H1 (cell line): Measurements from ENCODE around the gene UGT1A9.

Experiments
- BRCA1 ChIP-seq: IDR thresholded peaks from 2 replicates; pipeline ENCODE4 v1.6.1; 2012; ENCODE audit warnings: low read depth, low read length, improper control_type of control experiment
- EP300 ChIP-seq, 2 experiments: IDR thresholded peaks; 1 replicate in 1 of 2; 2 replicates in 1 of 2; pipeline ENCODE4 v1.6.1; 2011 to 2012; ENCODE audit warnings: low read depth in 2 of 2, low read length in 2 of 2, mild to moderate bottlenecking in 2 of 2, borderline replicate concordance in 1 of 2, inconsistent platforms in 1 of 2, moderate library complexity in 1 of 2
- EZH2 ChIP-seq: fragments of 200-600 bp; sonication (generic); IDR thresholded peaks from 2 replicates; pipeline ENCODE4 v1.7.1; 2012; ENCODE audit warnings: low read depth, mild to moderate bottlenecking, moderate library complexity, low read length, inconsistent platforms; ENCODE audit not compliant: severe bottlenecking
- JUN ChIP-seq: IDR thresholded peaks from 2 replicates; pipeline ENCODE4 v1.6.1; 2011; ENCODE audit warnings: low read depth, mild to moderate bottlenecking, improper control_type of control experiment, low read length
- POLR2A ChIP-seq, 2 experiments: IDR thresholded peaks; 1 replicate in 1 of 2; 2 replicates in 1 of 2; pipeline ENCODE4 v1.6.1; 2011; ENCODE audit warnings: low read depth in 2 of 2, low read length in 2 of 2, mild to moderate bottlenecking in 2 of 2; ENCODE audit errors: control extremely low read depth in 1 of 2
- RAD21 ChIP-seq, 2 experiments: IDR thresholded peaks in 1 of 2; conservative IDR thresholded peaks in 1 of 2; 2 replicates each; pipeline ENCODE4 v1.6.1; 2011; ENCODE audit warnings: low read depth in 2 of 2, low read length in 2 of 2, improper control_type of control experiment in 1 of 2, inconsistent platforms in 1 of 2, mild to moderate bottlenecking in 1 of 2, moderate library complexity in 1 of 2
- SAP30 ChIP-seq: fragments of 300-600 bp; sonication (generic); IDR thresholded peaks from 2 replicates; pipeline ENCODE4 v1.7.1; 2012; ENCODE audit warnings: low read length, moderate library complexity, mild to moderate bottlenecking, inconsistent platforms; ENCODE audit not compliant: insufficient read depth, insufficient replicate concordance
- TCF12 ChIP-seq: IDR thresholded peaks from 2 replicates; pipeline ENCODE4 v1.6.1; 2011; ENCODE audit warnings: low read depth, mild to moderate bottlenecking, low read length
- ZNF274 ChIP-seq: IDR thresholded peaks from 2 replicates; pipeline ENCODE4 v1.7.0; 2012; ENCODE audit warnings: low read length, borderline replicate concordance; ENCODE audit errors: extremely low read depth
- TF ChIP-seq, protein P1 (sequence below), 3 experiments: IDR thresholded peaks; 1 replicate in 2 of 3; 2 replicates in 1 of 3; pipeline versions ENCODE4 v1.5.1 to v1.6.1; 2011; ENCODE audit warnings: low read length in 3 of 3, mild to moderate bottlenecking in 3 of 3, inconsistent platforms in 2 of 3, low read depth in 1 of 3, moderate library complexity in 1 of 3; ENCODE audit not compliant: insufficient read depth in 1 of 3; ENCODE audit errors: control extremely low read depth in 1 of 3

GRCh38 chr2:233764761-233765160 is 93.1 kb downstream of the UGT1A9 start:
- TF ChIP-seq POLR2A (IDR thresholded peaks at IDR 0.05; ENCODE audit: control extremely low read depth in 1 of 2, low read depth in 2 of 2, low read length in 2 of 2), result no peak
- TF ChIP-seq, protein P1, sequence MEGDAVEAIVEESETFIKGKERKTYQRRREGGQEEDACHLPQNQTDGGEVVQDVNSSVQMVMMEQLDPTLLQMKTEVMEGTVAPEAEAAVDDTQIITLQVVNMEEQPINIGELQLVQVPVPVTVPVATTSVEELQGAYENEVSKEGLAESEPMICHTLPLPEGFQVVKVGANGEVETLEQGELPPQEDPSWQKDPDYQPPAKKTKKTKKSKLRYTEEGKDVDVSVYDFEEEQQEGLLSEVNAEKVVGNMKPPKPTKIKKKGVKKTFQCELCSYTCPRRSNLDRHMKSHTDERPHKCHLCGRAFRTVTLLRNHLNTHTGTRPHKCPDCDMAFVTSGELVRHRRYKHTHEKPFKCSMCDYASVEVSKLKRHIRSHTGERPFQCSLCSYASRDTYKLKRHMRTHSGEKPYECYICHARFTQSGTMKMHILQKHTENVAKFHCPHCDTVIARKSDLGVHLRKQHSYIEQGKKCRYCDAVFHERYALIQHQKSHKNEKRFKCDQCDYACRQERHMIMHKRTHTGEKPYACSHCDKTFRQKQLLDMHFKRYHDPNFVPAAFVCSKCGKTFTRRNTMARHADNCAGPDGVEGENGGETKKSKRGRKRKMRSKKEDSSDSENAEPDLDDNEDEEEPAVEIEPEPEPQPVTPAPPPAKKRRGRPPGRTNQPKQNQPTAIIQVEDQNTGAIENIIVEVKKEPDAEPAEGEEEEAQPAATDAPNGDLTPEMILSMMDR (IDR thresholded peaks at IDR 0.05; ENCODE audit: control extremely low read depth in 1 of 3, insufficient read depth in 1 of 3, low read depth in 1 of 3, low read length in 3 of 3), result no peak
- no peak for TF ChIP-seq ZNF274
- TF ChIP-seq RAD21 (IDR thresholded peaks at IDR 0.05 in 1 of 2, conservative IDR thresholded peaks at IDR 0.05 in 1 of 2; ENCODE audit: low read depth in 2 of 2, low read length in 2 of 2), result no peak
- no peak for TF ChIP-seq TCF12
- no peak for TF ChIP-seq SAP30
- TF ChIP-seq EZH2, result no peak
- TF ChIP-seq JUN, result no peak
- TF ChIP-seq BRCA1, result no peak
- TF ChIP-seq EP300 (IDR thresholded peaks at IDR 0.05; ENCODE audit: borderline replicate concordance in 1 of 2, low read depth in 2 of 2, low read length in 2 of 2), result no peak
